GM10266 (cell line): ENCODE data around the gene CACNG1.
"Not testable (repeated sequence)": the region's sequence is repeated elsewhere in the genome, so short reads cannot be mapped to it uniquely, and the experiment has no call there.

Experiments used
- DNase-seq: peaks from one replicate; pipeline ENCODE4 v3.0.0; 2012; ENCODE audit errors: extremely low spot score
- TF ChIP-seq, protein P1 (sequence below): IDR thresholded peaks from 2 replicates; pipeline ENCODE4 v1.5.1; 2012; ENCODE audit warnings: mild to moderate bottlenecking, low read depth; ENCODE audit not compliant: control insufficient read depth, insufficient read depth; ENCODE audit errors: missing control alignments

The CACNG1 gene

DNA sequence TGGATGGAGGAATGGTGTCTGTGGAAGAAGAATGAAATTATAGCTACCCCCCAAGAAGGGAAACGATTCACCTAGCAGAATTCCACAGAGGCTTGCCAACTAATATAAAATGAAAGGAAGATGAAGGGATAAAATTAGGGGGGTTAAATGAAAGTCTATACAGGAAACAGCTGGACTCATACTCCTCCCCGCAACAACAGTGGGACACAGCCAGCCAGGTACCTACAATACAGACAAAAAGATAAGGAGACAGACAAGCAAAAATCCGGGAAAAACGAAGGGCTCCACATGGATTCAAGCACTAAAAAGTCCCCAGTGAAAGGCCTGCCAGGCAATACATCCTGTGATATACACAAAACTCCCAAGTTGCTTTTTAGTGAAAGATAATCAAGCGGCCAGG lies 47.9 kb downstream of the CACNG1 start:
- DNase-seq: no peak
- TF ChIP-seq, protein P1, sequence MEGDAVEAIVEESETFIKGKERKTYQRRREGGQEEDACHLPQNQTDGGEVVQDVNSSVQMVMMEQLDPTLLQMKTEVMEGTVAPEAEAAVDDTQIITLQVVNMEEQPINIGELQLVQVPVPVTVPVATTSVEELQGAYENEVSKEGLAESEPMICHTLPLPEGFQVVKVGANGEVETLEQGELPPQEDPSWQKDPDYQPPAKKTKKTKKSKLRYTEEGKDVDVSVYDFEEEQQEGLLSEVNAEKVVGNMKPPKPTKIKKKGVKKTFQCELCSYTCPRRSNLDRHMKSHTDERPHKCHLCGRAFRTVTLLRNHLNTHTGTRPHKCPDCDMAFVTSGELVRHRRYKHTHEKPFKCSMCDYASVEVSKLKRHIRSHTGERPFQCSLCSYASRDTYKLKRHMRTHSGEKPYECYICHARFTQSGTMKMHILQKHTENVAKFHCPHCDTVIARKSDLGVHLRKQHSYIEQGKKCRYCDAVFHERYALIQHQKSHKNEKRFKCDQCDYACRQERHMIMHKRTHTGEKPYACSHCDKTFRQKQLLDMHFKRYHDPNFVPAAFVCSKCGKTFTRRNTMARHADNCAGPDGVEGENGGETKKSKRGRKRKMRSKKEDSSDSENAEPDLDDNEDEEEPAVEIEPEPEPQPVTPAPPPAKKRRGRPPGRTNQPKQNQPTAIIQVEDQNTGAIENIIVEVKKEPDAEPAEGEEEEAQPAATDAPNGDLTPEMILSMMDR: no peak

DNA sequence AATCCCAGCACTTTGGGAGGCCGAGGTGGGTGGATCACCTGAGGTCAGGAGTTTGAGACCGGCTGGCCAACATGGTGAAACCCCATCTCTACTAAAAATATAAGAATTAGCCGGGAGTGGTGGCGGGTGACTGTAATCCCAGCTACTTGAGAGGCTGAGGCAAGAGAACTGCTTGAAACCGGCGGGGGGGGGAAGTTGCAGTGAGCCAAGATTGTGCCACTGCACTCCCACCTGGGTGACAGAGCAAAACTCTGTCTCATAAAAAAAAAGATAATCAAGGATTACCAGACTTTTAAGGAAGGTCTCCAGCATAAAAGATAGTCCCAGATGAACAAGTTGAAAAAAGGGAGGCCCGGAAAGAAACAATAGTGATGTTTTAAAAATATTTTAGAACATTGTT lies 48.4 kb downstream of the CACNG1 start:
- not testable (repeated sequence) for DNase-seq

DNA sequence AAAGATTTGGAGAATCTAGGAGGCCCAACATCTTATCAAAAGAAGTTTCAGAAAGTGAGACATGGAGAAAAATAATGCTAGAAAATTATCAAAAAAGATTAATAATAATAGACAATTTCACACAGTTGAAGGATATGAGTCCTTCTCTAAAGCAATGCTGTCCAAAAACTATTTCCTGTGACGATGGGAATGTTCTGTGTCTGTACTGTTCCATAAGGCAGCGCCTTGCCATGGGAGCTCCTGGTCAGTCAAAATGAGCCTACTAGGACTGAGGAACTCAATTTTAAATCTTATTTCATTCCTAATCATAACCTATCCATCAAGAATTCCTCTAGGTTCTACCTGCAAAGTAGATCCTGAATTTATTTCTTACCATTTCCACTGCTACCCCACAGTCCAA lies 49.0 kb downstream of the CACNG1 start:
- TF ChIP-seq, protein P1: no peak
- no peak for DNase-seq

DNA sequence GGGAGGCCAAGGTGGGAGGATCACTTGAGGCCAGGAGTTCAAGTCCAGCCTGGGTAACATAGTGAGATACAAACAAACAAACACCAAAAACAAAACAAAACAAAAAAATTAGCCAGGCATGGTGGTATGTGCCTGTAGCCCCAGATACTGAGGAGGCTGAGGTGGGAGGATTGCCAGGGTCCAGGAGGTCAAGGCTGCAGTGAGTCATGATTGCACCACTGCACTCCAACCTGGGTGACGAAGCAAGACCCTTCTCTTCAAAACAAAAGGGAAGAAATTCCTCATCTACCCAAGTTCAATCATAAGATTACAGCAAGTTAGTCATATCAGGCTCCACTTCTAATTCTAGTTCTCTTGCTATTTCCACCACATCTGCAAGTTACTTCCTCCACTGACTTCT lies 50.9 kb downstream of the CACNG1 start:
- not testable (repeated sequence) for DNase-seq

DNA sequence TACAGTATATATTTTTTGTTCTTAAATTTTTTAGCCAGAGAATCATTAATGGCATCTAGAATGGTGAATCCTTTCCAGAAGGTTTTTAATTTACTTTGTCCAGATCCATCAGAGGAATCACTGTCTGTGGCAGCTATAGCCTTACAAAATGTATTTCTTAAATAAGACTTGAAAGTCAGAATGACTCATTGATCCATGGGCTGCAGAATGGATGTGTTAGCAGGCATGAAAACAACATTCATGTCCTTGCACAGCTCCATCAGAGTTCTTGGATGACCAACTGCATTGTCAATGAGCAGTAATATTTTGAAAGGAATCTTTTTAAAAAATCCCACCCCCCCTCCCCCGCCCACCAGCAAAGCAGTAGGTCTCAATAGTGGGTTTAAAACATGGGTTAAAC lies 51.4 kb downstream of the CACNG1 start:
- TF ChIP-seq, protein P1: no peak
- DNase-seq: no peak

DNA sequence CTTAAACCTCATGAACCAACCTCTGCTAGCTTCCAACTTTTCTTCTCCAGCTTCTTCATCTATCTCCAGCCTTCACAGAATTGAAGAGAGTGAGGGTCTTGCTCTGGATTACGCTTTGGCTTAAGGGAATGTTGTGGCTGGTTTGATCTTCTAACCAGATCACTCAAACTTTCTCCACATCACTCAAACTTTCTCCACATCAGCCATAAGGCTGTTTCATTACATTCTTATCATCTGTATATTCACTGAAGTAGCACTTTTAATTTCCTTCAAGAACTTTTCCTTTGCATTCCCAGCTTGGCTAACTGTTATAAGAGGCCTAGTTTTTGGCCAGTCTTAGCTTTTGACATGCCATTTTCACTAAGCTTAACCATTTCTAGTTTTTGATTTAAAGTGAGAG lies 52.3 kb downstream of the CACNG1 start:
- TF ChIP-seq, protein P1: no peak
- no peak for DNase-seq

DNA sequence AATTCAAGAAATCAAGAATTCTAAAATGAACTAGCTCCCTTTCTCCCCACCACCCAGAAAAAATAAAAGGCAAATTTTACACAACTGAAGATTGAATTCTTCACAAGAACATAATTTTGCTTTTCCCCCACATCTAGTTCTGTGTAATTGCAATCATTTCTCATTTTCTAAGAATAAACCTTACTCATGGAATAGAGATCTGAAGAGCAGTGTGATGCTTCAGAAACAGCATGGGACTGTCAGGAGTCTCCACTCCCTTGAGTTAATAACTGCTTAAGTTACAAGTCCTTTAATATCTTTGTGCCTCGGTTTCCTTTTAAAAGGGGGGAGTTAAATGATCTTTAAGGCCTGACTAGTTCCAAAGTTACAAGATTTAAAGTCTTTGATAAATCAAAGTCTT lies 53.7 kb downstream of the CACNG1 start:
- DNase-seq: no peak
- TF ChIP-seq, protein P1: no peak

DNA sequence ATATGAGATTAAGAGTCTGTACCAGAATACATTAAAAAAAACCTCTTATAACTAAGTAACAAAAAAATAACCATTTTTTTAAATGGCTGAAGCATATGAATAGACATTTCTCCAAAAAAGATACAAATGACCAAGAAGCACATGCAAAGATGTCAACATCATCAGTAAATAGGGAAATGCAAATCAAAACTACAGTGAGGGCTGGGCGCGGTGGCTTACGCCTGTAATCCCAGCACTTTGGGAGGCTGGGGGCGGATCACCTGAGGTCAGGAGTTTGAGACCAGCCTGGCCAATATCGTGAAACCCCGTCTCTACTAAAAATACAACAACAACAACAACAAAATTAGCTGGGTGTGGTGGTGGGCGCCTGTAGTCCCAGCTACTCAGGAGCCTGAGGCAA lies 60.3 kb downstream of the CACNG1 start:
- DNase-seq: not testable (repeated sequence)

DNA sequence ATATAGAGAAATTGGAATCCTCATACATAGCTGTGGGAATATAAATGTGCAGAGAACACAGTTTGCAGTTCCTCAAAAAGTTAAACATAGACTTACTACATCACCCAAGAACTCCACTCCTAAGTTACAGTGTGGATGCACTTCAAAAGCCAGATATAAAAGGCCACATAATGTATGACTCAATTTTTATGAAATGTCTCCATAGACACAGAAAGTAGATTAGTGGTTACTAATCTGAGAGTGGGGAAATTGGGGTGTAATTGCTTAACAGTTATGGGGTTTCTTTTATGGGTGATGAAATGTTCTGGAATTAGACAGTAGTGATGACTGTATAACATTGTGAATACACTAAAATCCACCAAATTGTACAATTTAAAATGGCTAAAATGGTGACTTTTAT lies 60.9 kb downstream of the CACNG1 start:
- no peak for DNase-seq
- TF ChIP-seq, protein P1: no peak
